LHCN-M2 (cell line): Measurements from ENCODE around the gene RFTN1. TPM values are rescaled to one million over a fixed set of nuclear protein-coding genes. Genes with fewer than 3 reads are reported as not detected.

Source experiments
- DNase-seq: peaks from one replicate; pipeline ENCODE4 v3.0.0-alpha.2; 2012; ENCODE audit warnings: low read depth
- total RNA-seq: library from RNA; depleted of rRNA; stranded (reverse); fragments of >200 nt; gene quantifications from 2 replicates; pipeline ENCODE4 v1.2.3, GENCODE V29; 2014

Gene RFTN1
- total RNA-seq, 1 experiment from 2014 or later, result 58.2 TPM

DNA sequence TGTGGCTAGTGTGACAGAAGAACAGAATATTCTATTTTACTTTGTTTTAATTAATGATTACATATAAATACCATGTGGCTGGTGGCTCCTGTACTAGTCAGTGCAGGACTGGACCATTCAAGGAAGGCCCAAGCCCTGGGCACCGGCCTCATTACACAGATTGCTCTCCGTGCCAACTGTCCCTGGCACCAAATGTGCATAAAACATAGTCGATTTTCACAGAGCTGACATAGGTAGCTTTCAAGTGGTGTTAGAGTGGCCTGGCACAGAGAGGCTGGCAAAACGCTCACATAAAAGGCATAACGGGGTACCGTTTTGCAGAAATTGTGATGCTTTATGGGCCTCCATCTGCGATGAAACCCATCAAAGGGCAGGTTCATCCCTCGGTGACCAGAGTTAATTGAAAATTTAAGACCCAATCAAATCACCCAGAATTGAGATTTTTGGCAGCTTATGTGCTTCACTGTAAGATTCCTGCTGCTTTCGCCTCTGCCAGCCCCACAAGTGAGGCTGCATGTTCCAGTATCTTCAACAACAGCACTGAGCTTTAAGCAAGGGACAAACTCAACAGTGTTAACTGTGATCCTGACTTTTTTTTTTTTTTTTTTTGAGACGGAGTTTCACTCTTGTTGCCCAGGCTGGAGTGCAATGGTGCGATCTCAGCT, 25.9 kb downstream of the RFTN1 start:
- no peak for DNase-seq

DNA sequence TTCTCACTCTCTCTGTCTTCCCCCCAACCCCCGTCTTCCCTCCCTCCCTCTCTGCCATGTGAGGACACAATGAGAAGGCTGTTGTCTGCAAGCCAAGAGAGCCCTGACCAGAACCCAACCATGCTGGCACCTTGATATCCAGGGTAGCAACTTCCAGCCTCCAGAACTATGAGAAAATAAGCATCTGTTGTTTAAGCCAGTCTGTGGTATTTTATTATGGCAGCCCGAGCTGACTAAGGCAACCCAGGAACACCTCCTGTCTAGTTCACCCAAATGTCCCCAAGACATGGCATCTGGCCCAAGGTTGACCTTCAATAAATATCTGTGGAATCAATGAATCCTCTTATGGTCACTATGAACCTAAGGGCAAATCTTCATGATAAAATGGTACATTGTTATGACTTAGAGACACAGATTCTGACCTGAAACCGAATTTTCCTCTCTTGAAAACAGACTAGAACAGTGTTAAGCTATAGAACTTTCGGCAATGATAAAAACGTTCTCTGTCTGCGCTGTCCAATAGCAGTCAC, 26.5 kb downstream of the RFTN1 start:
- DNase-seq, result no peak

DNA sequence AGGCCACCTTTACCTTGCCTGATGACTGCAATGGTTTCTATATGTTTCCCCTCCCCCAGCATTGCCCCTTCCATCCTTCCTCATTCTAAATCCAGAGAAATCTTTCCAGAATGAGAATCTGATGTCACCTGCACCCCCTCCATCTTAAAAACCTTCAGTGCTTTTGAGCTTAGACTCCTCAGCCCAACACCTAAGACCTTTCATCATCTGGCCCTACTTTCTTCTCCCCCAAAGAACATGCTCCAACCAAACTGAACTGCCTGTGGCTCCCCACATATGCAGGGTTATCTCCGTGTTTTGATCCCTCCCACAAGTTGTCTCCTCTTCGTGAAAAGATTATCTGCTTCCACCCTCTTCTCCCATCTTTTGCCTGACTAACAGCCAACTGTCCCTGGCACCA, 27.3 kb downstream of the RFTN1 start:
- DNase-seq, result no peak

DNA sequence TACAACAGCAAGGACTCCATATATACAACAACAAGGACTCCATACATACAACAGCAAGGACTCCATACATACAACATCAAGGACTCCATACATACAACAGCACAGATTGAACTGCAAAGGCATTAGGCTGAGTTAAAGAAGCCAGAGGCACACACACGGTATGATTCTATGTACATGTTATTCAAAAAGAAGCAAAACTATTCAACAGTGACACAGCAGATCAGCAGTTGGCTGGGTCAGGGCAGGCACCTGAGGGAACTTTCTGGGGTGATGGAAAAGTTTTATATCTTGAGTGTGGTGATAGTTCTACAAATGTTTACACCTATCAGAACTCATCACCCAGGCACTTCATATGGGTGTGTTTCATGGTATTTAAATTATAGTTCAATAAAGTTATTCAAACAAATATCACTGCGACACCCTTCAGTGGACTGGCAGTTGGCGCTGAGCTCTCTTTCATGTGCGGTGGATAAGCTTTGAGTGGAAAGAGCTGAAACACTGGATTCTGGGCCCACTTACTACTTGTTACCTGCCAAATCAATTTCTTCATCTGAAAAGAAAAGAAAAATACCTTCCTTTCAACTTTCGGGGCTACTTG, 28.0 kb downstream of the RFTN1 start:
- DNase-seq, result no peak

DNA sequence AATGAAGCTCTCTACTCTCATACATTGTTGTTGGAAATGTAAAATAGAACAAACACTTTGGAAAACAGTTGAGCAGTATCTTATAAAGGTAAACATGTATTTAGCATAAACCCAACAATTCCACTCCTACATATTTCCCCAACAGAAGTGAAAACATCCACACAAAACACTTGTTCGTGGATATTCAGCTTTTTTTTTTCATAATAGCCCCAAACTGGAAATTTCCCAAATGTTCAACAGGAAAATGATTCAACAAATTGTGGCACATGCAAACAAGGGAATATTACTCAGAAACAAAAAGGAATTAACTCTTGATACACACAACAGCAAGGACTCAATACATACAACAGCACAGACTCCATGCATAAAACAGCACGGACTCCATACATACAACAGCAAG, 28.5 kb downstream of the RFTN1 start:
- DNase-seq, result no peak

DNA sequence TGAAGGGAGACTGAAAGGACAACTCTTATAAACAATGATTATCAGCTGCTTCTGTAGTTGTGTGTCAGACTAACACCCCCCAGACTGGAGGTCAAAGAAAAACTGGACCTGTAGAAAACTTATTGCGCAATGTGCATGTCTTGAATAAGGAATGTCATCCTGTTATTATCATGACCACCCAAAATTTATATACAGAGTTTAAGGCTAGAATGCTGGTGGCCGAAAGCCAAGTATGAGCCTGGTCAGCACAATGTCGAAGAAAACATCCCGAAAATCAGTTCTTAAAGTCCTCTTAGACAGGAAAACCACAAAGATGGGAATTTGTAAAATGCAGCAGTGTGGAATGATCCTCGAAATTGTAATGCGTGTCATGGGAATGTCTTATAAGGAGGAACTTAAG, 29.3 kb downstream of the RFTN1 start:
- peak; percentile 87 for DNase-seq

DNA sequence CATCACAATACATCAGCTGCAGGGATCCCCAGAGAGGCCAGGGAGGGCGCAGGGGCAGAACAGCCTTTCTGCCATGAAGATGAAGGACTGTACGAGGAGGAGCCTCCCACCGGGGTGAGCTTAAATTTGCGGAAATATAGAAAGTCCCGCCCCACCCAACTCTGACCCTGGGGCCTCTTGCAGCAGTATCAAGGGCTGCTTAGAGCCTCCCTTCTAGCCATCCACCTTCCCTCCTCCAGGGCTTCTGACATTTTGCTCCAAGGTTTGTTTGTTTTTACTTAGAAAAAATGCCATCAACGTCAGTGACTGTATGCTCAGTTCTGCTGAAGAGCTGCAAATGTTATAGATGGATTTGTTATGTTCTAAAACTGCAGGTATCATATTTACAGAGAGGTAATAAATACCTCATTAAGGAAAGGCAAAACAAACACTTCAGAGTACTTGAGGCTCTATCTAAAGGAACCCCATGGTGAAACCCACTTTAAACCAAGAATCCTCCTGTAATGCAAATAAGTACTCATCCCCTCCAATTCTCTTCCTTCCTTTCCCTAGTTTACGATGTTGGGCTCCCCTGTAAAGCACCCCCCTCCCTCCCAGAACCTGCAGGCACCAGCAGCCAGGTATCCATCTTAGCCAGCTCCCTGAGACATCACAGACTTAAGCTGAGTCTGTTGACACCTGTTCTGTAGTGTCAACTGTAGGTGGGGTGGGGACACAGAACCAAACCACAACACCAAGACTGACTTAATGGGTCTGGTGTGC, 30.5 kb downstream of the RFTN1 start:
- no peak for DNase-seq

DNA sequence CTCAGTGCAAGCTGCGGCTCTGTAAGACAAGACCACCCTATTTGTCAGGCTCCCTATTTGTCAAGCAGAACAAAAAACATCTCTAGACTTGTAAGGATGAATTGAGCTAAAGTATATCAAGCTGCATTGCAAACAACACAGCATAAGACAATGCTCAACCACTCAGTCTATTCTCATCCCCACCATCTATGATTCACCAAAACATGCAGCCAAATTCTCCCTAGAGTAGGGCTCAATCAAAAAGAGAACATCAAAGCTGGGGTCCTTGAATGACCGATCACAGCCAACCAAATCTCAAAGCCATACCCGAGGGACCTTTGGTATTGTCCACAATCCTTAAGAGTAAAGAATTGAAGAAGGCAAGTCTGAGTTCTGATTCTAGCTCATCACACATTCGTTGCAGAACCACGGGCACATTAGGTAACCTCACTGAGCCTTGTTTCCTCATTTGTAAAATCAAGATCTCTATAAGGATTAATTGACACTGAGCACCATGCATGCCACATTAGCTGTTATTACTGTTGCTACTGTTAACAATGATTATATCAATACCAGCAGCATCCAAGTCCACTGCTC, 31.2 kb downstream of the RFTN1 start:
- no peak for DNase-seq

DNA sequence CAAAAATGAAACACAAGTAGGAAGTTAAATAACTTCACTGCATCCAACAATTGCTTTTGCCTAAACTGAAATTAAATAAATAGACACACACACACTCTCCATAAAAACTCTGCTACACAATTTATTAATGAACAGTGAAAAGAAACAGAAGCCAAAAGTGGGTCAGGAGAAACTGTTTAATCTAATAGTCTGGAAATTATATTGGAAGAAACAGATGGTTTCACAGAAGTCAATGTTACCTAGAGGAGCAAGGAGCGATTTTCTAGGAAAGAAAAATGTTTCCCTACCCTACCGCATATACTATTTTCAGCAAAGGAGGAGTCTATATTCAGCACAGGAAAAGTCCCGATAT, 32.0 kb downstream of the RFTN1 start:
- no peak for DNase-seq

DNA sequence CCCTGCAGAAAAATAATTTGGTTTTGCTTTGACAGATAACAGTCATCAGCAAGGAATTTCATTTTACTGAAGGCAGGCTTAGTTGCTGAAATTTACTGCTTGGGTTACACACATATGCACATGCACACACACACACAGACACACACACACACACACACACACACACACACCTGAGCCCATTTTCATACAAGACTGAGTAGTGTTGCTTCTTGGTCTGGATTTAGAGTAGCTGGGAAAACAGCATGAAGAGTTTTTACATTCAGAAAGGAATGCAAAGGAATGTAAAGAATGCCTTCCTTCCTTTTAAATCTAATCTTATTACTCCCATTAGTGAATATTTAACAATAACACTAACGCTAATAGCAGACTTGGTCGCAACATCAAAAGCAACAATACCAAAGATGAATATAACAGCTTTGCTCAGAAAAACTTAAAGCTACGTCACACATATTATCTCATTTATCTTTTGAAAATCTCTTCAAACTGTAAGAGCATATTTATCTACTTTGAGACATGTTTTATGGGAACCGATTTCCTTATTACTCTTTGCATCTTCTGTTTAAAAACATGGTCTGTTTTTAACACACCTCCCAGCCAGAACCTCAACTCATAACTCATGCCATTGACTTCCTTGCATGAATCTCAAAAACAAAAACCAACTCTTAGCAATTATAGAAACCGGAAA, 32.5 kb downstream of the RFTN1 start:
- DNase-seq, result peak; percentile 34

DNA sequence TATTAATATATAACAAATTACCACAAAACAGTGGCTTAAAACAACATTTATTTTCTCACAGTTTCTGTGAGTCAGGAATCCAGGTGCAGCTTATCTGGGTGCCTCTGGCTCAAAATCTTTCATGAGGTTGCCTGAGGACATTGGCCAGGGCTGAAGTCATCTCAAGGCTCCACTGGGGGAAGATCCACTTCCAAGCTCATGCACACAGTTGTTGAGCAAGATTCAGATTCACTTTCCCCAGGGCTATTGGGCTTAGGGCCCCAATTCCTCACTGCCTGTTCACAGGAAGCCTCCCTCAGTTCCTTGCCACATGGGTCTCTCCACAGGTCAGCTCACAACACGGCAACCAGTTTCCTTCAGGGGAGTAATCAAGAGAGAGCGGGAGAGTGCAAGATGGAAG, 35.0 kb downstream of the RFTN1 start:
- peak; percentile 34 for DNase-seq

DNA sequence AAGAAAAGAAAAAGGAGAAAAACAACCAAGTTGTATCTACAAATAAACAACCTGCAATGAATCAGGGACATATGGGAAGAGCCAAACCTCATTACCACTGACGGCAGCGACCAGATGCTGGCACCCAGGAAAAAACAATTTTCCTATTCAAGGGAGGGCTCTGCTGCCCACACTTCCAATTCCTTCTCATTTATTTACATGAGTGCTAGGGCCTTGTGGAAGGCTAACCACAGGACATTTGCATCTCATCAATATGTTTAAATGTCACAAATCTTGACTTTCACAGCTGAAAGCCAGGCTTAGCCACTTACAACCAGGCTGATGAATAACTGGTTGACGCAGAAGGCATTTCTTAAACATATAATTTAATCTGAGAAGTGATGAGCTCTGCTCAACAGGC, 36.0 kb downstream of the RFTN1 start:
- no peak for DNase-seq

DNA sequence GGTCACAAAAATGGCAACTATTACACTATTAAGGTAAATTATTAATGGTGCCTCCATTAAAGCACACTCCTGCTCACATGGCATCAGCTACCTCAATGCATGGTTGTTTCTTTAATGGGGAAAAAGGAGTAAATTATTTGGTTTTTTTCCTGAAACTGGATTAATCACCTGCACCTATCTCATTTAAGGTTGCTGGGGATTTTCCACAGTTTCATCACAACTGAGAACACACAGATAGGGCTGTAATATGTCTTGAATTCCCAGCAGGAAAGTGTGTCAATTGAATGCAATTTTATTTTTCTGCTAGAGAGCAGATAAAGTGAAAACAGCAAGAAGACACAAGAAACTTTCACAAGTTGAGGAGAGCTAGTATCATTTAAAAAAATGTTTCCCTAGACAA, 36.4 kb downstream of the RFTN1 start:
- DNase-seq, result no peak

DNA sequence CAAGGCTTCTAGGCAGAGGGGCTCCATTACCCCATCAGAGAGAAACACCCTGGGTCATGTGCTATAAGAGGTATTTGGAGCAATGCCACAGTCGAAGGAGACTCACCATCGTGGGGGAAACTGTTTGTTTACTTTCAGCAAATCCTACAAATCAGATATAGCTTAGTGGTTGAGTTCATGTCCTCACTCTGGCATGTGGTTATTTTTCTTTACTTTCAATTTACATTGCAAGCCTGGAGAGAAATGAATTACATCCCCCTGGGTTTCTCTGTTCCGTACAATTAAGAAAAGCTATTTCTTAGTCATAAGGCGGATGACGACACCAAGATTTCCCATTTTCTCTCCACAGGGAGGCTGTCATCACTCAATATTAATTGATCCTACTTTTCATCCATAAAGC, 36.9 kb downstream of the RFTN1 start:
- DNase-seq, result peak; percentile 75

DNA sequence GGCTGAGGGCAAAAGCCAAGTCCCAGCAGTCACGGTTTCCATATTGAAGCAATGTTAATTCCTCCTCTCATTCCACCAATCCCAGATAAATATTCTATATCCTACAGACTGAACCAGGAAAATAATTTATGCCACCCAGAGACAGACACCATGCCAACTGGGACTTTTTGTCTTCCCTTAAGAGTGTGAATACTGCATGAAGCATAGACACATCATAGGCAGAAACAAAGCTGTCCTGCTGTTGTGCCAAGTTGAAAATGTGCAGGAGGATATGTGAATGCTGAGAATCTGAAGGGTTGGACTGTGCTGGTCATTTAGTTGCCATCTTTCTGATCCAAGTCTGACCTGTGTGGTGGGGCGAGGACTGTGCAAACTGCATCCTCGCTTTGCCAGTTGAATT, 37.7 kb downstream of the RFTN1 start:
- DNase-seq, result no peak

DNA sequence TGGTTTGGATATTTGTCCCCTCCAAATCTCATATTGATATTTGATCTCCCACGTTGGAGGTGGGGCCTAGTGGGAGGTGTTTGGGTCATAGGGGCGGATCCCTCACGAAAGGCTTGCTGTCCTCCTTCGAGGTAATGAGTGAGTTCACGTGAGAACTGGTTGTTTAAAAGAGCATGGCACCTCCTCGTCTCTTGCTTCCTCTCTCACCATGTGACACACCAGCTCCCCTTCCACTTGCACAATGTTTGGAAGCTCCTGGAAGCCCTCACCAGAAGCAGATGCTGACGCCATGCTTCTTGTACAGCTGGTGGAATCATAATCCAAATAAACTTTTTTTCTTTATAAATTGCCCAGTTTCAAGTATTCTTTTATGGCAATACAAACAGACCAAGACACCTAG, 38.6 kb downstream of the RFTN1 start:
- DNase-seq, result peak; percentile 50

DNA sequence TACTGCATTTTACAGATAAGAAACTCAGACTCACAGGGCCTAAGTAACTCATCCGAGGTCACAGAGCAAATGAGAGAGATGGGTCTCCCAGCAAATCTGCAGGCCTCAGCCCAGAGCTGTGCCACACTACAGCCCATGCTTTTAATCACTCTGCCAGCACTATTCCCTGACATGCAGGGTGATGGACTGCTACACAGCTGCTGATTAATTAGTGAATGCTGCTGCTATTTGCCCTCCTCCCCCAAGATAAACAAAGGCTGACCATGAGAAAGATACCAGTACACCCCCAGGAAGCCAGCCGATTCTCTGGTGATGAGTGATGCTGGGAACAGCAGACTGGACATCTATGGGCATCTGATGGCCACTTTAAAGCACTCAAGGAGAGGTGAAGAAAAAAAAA, 39.3 kb downstream of the RFTN1 start:
- DNase-seq, result peak; percentile 95

DNA sequence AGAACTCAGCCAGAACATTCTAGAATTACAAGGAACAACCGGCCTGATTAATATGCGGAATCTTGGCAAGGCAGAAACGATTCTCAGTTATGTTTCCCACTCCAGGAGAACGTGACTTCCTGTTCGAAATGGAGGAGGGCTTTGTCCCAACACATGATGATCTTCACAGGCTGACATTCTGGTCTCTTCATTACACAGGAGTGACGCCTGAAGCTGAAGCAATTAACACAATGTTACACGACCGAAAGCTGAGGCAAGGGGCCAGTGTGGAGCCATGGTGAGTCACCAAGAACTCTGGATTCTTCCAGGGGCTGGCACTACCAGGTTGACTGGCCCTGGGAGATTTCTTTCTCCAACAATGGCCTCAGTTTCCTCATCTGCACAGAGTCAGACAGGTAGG, 40.9 kb downstream of the RFTN1 start:
- no peak for DNase-seq

DNA sequence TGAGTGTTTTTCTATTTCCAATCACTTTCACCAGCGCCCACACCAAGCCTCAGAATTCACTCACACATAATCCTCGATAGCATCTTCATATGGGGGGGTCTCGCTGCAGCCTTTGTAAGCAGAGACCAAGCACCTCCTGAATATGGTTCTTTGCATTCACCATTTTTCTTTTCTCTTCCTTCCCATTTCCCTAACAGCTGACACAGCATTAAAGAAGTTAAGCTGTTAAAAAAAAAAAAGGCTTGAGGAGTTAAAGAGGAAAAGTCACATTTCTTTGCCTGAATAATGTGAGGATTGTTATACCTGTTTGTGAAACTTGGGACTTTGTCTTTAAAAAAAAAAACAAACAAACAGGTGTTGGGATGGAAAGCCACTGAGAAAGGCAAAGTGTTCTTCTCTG, 41.6 kb downstream of the RFTN1 start:
- DNase-seq, result no peak

DNA sequence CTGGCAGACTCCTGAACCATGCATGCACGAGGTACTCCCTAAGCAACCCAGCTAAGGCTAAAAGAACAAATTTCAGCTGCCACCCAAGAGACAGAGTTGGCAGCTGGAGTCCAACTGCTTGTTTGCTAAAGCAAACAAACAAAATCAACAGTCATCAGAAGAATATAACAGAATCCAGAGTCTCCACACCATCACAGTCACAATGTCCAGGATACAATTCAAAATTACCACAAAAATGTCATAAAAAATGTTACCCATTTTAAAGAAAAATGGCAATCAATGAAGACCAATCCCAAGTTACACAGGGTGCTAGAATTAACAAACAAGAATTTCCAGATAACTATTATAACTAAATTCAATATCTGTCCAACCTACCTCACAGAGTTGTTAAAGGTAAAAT, 42.9 kb downstream of the RFTN1 start:
- DNase-seq, result no peak

DNA sequence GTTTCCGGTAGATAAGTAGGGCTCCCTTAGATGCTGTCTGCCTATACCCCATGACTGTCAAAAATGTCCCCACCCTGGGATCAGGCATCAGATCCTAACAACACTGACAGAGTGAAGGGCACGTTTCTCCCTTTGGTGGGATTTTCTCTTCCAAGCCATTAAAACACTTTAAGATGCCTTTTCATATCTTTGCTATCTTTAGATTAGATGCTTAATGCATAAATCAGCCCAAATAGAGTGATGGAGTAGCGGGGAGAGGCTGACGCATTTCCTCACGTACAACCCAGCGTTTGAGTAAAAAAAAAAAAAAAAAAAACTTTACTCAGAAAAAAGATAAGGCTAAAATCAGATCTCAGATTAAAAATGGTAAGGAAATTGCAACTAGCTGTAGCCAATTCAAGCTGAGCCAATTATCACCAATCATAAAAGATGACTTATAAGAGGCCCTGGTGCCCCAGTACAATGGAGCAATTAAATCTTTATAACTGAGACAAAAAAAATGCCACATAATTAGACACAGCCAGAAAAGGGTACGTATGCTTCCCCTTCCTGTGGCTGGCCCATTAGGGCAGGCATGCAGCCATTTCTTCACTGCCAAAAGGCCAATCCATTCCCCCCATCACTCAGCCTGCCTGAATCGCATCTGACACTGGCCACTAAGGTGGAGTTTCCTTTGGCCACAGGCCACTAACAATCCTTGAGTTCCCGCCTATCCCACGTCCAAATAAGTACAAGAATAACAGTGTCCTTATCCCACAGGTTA, 45.0 kb downstream of the RFTN1 start:
- DNase-seq, result no peak
